Ammon's horn (tissue), 1 donor: Measurements from ENCODE around the gene RTN4R.

Source experiments
- DNase-seq: peaks from one replicate; pipeline ENCODE4 v3.0.0-alpha.2; 2016; ENCODE audit warnings: low spot score

The RTN4R gene

DNA sequence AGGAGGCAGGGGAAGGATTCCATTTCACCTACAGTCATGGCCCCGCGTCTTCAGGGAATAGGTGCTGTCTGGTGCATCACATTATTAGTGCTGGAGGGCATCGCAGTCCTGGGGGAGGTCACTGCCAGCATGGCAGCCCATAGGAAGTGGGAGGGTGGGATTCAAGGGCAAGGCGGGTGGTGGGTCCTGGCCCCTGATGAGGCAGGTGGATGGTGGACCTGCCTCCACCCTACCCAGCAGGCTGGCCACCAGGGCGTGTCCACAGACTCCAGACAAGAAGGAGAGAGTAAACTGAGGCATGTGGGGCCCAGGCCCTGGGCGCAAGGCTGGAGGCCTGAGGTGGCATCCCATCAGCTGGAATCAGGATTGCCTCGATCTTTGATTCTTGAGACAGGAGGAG, 53.3 kb downstream of the RTN4R start:
- DNase-seq = no peak

- peak; percentile 44 for DNase-seq
Measured at GRCh38 chr22:20213833-20214708, 54.0 kb downstream of the RTN4R start.

DNA sequence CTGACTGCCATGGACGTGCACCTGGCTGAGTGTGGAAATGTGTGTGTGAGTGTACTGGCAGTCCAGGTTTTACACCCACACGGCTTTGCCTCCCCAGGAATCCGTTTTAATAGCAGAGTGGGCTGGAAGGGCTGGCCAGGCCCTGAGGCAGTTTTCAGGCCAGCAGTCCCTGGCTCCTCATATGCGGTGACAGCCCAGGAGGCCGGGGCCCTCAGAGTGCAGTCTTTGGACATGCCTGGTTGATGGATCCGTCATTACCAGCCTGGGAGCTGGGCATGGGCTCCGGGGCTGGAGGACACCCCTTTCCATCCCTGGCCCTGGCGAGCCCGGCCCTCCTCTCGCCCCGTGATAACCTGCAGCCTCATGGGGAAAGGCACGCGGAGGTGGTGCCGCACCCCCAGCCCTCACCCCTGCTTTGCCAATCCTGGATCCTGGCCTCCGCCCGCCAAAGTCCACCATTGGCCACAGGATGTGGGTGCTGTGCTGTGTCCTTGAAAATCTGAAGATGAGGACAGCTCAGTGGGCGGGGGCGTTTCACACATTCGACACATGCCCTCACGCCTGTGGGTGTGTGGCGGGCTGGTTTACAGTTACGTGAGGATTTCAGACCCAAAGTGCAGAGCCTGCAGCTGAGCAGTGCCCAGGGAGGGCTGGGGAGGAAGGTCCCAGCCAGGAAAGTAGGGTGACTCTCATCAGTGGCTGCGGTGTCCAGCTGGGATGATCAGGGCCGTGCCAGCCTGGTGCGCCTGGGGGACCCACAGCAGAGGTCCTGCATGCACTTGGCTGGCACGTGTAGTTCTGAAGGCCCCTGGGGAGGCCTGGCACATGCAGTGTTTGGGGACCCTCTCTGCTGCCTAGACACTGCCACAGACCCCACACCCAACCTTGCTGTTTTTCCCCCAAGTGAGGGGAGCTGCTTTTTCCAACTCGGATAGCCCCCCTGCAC, 55.1 kb downstream of the RTN4R start:
- DNase-seq = no peak

DNA sequence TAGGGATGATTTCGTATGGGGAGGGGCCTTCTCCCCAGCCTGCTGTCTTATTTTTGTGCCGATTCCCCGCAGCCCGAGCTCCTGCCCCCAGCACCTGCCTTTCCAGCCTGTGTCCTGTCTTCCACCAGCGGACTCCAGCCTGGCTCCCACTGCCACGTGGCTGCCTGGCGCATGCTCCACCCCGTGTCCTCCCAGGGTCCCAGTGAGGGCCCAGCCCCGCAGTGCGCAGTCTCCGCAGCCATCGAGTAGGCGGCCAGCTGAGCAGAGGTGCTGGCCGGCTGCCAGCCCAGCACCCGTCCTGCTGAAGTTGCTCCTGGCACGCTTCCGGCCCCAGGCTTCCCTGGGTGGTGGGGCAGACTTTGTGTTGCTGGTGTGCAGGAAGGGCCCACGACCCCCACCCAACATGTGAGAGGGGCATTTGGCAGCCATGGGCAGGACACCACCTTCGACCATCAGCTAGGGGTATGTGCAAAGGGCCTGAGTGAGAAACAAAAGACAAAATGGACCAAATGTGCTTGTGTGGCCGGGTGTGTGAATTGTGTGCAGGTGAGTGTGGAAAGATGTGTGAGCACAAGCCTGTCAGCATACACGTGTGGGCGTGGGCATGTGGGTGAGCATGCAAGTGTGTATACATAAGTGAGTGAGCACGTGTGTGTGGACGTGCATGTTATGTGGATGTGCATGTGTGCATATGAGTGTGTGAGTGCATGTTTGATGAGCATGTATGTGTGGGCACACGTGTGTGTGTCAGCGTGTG, 55.9 kb downstream of the RTN4R start:
- no peak for DNase-seq

DNA sequence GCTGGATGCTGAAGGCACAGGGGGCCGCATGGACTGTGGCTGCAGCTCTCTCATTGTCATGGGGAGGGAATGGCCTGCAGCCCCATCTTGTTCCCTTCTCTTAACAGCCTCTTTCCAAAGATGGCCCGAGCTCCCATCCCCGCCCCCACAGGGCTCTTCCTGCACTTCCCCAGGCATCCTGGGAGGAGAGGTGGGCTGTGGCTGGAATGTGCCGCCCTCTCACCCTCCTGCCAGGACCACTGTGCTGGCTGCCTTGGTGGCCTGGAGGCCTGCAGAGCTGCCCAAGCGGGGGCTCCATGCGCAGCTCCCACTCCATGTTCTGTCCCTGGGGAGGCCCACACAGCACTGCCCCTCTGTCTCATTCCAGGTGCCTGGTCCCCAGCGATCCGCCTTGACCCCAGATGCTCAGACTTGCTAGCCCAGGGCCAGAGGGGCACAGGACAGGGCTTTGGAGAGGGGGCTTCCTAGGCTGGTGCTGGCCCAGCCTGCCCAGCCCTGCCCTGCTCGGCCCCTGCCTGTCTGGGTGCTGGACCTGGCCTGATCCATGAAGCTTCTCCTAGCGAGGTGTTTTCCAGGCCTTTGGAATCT, 56.6 kb downstream of the RTN4R start:
- no peak for DNase-seq

DNA sequence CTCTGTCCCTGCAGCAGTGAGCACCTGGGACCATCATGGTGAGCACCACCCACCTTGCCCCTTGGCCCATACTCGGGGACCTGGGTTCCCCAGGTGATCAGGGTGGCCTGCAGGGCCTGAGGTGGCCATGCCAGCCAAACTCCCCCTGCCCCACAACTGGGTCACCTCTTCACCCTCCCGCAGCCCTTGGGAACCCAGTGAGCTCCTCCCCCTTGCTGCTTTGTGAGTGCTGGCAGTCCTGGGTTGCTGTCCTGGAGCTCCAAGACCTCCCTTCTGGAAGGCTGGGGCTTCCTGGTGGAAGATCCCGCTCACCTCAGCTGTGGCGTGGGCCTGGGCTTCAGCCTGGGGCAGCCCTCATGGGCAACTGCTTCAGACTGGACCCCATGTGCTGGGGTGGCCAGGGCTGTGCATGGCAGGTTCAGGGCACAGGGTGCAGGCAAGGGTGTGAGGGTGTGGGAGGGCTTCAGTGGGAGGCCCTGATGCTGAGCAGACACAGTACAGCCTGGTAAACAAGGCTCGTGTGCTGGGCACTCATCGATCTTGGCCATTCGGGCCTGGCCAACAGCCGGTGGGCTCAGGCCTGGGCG, 57.6 kb downstream of the RTN4R start:
- no peak for DNase-seq

- DNase-seq = no peak
Measured at GRCh38 chr22:20209761-20210250, 58.3 kb downstream of the RTN4R start.

- DNase-seq = no peak
Measured at GRCh38 chr22:20208713-20209310, 59.3 kb downstream of the RTN4R start.

DNA sequence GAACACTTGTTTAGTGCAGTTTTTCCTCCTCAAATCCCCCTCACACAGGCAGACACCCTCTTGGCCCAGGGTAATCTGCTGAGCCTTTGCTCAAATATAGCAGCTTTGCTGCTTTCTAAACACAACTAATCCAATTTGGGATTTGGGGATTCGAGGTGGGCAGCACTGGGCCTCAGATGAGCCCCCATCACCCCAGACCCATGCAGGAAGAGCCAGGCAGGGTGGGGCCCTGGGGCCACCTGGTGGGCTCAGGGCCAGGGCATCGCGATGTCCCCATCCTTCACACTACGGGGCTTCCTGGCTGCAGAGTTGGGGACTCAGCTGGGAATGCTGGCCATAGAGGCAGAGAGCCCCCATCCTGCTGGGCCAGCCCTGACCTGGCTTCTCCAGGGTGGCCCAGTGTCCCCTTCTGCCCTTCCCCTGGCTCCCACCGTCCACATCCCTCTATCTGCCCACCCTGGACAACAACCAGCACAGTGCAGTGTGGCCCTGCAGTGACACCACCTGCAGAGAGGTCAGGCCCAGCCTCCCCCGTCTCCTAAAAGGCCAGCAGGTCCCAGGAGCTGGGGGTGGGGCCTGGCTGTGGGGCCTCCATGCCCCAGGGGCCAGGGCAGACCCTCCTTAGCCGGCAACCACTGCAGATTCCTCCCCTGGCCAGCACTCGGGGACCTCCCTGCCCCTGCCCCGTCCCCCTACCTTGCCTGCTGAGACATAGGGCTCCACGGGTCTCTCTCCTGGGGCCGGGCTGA, 60.7 kb downstream of the RTN4R start:
- DNase-seq = no peak

GRCh38 chr22:20206709-20207215, 61.4 kb downstream of the RTN4R start:
- no peak for DNase-seq

GRCh38 chr22:20205964-20206708, 62.0 kb downstream of the RTN4R start:
- DNase-seq = peak; percentile 33

- no peak for DNase-seq
Measured at GRCh38 chr22:20205464-20205963, 62.6 kb downstream of the RTN4R start.

GRCh38 chr22:20204806-20205205, 63.3 kb downstream of the RTN4R start:
- no peak for DNase-seq

DNA sequence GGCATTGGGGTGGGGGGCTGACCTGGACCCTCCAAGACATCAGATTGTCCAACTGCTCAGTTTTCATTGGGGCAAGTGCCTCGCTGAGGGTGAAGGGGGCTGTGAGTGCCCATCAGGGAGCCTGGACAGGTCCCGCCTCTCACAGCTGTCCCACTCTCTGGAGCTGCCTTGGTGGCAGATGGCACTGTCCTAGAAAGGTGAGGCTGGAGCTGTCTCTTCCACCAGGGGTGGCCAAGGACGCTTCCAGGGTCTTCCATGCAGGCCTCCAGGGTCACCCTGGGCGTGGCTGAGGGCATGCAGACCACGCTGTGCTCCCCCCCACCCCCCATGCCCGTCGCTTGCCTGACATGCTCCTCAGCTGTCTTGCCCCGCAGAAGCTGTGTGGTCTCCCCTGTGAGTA, 63.8 kb downstream of the RTN4R start:
- DNase-seq = no peak

GRCh38 chr22:20203552-20204201, 64.4 kb downstream of the RTN4R start:
- DNase-seq = no peak

GRCh38 chr22:20203142-20203551, 65.0 kb downstream of the RTN4R start:
- DNase-seq = no peak

- DNase-seq = no peak
Measured at GRCh38 chr22:20201837-20202392, 66.2 kb downstream of the RTN4R start.

DNA sequence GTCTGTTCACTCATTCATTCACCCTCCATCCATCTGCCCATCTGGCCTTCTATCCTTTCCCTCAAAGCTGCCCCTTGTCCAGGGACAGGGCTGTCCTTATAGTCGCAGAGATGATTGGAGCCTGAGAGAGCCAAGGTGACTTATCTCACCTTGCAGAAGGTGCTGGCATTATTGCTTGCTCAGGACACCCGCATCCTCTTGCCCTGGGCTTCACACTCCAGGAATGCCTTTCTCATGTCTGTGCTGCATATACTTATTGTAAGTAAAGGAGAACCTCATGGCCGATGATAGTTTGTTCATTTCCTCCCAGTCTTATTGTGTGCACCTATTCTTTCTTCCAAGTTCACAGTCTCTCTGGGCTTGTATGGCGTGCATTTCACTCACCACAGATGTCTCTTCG, 68.2 kb downstream of the RTN4R start:
- DNase-seq = no peak
